Putamen (tissue), 1 donor: ENCODE data around the gene RFNG.
"Not testable (repeated sequence)": the region's sequence is repeated elsewhere in the genome, so short reads cannot be mapped to it uniquely, and the experiment has no call there.

ENCODE experiments used
- DNase-seq: peaks from one replicate; pipeline ENCODE4 v3.0.0-alpha.2; 2016; ENCODE audit warnings: low spot score

Gene RFNG

GRCh38 chr17:82042649-82043048 is 9.0 kb downstream of the RFNG start:
- DNase-seq, result no peak

- DNase-seq, result no peak
Observed at GRCh38 chr17:82041144-82041814, 10.3 kb downstream of the RFNG start.

GRCh38 chr17:82039695-82040299 is 11.8 kb downstream of the RFNG start:
- no peak for DNase-seq

- DNase-seq, result not testable (repeated sequence)
Observed at GRCh38 chr17:82038796-82039409, 12.7 kb downstream of the RFNG start.

- no peak for DNase-seq
Observed at GRCh38 chr17:82037889-82038195, 13.8 kb downstream of the RFNG start.

- DNase-seq, result peak; percentile 95
Observed at GRCh38 chr17:82037092-82037888, 14.3 kb downstream of the RFNG start, which contains the start of gene DCXR. Gene DCXR, minus strand, starts transcription at chr17:82037697. Its CDS starts 15 bp downstream, at chr17:82037682.

- DNase-seq, result no peak
Observed at GRCh38 chr17:82036634-82037091, 14.9 kb downstream of the RFNG start.

- no peak for DNase-seq
Observed at GRCh38 chr17:82035956-82036633, 15.5 kb downstream of the RFNG start.

- no peak for DNase-seq
Observed at GRCh38 chr17:82035488-82035887, 16.1 kb downstream of the RFNG start.

- DNase-seq, result no peak
Observed at GRCh38 chr17:82034371-82035011, 17.1 kb downstream of the RFNG start.

GRCh38 chr17:82033359-82034085 is 18.1 kb downstream of the RFNG start:
- DNase-seq, result no peak

GRCh38 chr17:82031885-82032627 is 19.6 kb downstream of the RFNG start:
- no peak for DNase-seq

- no peak for DNase-seq
Observed at GRCh38 chr17:82031303-82031884, 20.2 kb downstream of the RFNG start, which contains the start of gene RAC3. Gene RAC3, plus strand, starts transcription at chr17:82031678. Its CDS starts 84 bp downstream, at chr17:82031762.

GRCh38 chr17:82030470-82031302 is 20.9 kb downstream of the RFNG start:
- DNase-seq, result peak; percentile 60

- DNase-seq, result no peak
Observed at GRCh38 chr17:82029990-82030469, 21.6 kb downstream of the RFNG start.

- no peak for DNase-seq
Observed at GRCh38 chr17:82029391-82029790, 22.2 kb downstream of the RFNG start.

- DNase-seq, result no peak
Observed at GRCh38 chr17:82028966-82029365, 22.6 kb downstream of the RFNG start.

GRCh38 chr17:82028246-82028645 is 23.4 kb downstream of the RFNG start:
- DNase-seq, result no peak
